Measurements from ENCODE around the gene EEPD1.

Gene EEPD1

GRCh38 chr7:36165802-36166201 lies 12.7 kb downstream of the EEPD1 start:
- H3K4me2 ChIP-seq (ENCODE audit: insufficient read depth, low read length): no peak overlapping the region
- H3K36me3 ChIP-seq (ENCODE audit: insufficient read depth, low read length): no peaks in the 10 kb centered on the region
- H2AFZ ChIP-seq (ENCODE audit: low read depth, low read length): no peak overlapping the region
- H4K20me1 ChIP-seq (ENCODE audit: insufficient read depth, low read length): no peaks in the 10 kb centered on the region
- no peaks in the 10 kb centered on the region for H3K9me3 ChIP-seq (ENCODE audit: insufficient read depth, low read length, severe bottlenecking)
- H3K79me2 ChIP-seq (ENCODE audit: insufficient read depth, low read length): no peaks in the 10 kb centered on the region
- no peak for TF ChIP-seq EZH2 (IDR thresholded peaks at IDR 0.05; ENCODE audit: borderline replicate concordance, low read depth, low read length, severe bottlenecking)
- TF ChIP-seq, protein P1, sequence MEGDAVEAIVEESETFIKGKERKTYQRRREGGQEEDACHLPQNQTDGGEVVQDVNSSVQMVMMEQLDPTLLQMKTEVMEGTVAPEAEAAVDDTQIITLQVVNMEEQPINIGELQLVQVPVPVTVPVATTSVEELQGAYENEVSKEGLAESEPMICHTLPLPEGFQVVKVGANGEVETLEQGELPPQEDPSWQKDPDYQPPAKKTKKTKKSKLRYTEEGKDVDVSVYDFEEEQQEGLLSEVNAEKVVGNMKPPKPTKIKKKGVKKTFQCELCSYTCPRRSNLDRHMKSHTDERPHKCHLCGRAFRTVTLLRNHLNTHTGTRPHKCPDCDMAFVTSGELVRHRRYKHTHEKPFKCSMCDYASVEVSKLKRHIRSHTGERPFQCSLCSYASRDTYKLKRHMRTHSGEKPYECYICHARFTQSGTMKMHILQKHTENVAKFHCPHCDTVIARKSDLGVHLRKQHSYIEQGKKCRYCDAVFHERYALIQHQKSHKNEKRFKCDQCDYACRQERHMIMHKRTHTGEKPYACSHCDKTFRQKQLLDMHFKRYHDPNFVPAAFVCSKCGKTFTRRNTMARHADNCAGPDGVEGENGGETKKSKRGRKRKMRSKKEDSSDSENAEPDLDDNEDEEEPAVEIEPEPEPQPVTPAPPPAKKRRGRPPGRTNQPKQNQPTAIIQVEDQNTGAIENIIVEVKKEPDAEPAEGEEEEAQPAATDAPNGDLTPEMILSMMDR (IDR thresholded peaks at IDR 0.05; ENCODE audit: borderline replicate concordance, extremely low read depth, low read length, poor library complexity, severe bottlenecking): no peak
- H3K4me3 ChIP-seq (ENCODE audit: low read depth in 1 of 2, low read length in 2 of 2): no peak overlapping the region
- H3K9ac ChIP-seq (ENCODE audit: low read depth, low read length): no peak overlapping the region
- ATAC-seq (ENCODE audit: insufficient read depth, low read depth) (no peak), DNase-seq (no peak)
- no peaks in the 10 kb centered on the region for H3K4me1 ChIP-seq (ENCODE audit: insufficient read depth, low read length)
- no peaks in the 10 kb centered on the region for H3K27me3 ChIP-seq (ENCODE audit: insufficient read depth, low read length, poor library complexity)
- no peak overlapping the region for H3K27ac ChIP-seq (ENCODE audit: low read length)

GRCh38 chr7:36167403-36168050 lies 14.5 kb downstream of the EEPD1 start:
- Histone ChIP-seq H3K36me3 (ENCODE audit: insufficient read depth, low read length) (no peaks in the 10 kb centered on the region), H3K4me2 (ENCODE audit: insufficient read depth, low read length) (no peak overlapping the region), H4K20me1 (ENCODE audit: insufficient read depth, low read length) (no peaks in the 10 kb centered on the region), H3K4me3 (ENCODE audit: low read depth in 1 of 2, low read length in 2 of 2) (no peak overlapping the region), H3K4me1 (ENCODE audit: insufficient read depth, low read length) (peaks cover 4% of the 10 kb centered on the region), H3K9me3 (ENCODE audit: insufficient read depth, low read length, severe bottlenecking) (no peaks in the 10 kb centered on the region), H3K27me3 (ENCODE audit: insufficient read depth, low read length, poor library complexity) (no peaks in the 10 kb centered on the region), H2AFZ (ENCODE audit: low read depth, low read length) (no peak overlapping the region), H3K79me2 (ENCODE audit: insufficient read depth, low read length) (no peaks in the 10 kb centered on the region), H3K9ac (ENCODE audit: low read depth, low read length) (no peak overlapping the region), H3K27ac (ENCODE audit: low read length) (no peak overlapping the region)
- ATAC-seq (ENCODE audit: insufficient read depth, low read depth) (no peak), DNase-seq (no peak)
- no peak for TF ChIP-seq EZH2 (IDR thresholded peaks at IDR 0.05; ENCODE audit: borderline replicate concordance, low read depth, low read length, severe bottlenecking)

DNA sequence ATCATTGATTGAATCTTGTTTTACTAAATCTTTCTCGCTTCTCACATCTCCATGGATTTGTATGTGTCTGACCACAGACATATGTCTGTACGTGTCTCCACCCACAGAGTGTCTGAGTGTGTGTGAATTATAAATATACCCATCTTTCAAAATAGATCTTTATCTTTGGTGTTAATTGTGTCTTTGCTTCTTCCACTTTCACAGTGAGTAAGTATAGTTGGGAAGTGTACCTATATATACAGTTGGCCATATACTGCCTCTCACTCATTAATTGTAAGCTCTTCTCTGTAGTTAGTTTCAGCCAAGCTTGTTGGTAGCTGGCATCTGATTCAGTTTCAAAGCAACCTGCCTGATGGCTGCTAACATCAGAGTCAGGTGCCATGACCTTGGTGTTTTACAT lies 18.4 kb downstream of the EEPD1 start:
- no peaks in the 10 kb centered on the region for H3K36me3 ChIP-seq (ENCODE audit: insufficient read depth, low read length)
- DNase-seq: no peak
- no peak for TF ChIP-seq EZH2 (IDR thresholded peaks at IDR 0.05; ENCODE audit: borderline replicate concordance, low read depth, low read length, severe bottlenecking)
- TF ChIP-seq, protein P1 (IDR thresholded peaks at IDR 0.05; ENCODE audit: borderline replicate concordance, extremely low read depth, low read length, poor library complexity, severe bottlenecking): no peak
- no peak overlapping the region for H3K9ac ChIP-seq (ENCODE audit: low read depth, low read length)
- H3K4me1 ChIP-seq (ENCODE audit: insufficient read depth, low read length): peaks cover 4% of the 10 kb centered on the region
- H3K27ac ChIP-seq (ENCODE audit: low read length): no peak overlapping the region
- H3K4me3 ChIP-seq (ENCODE audit: low read depth in 1 of 2, low read length in 2 of 2): no peak overlapping the region
- H2AFZ ChIP-seq (ENCODE audit: low read depth, low read length): no peak overlapping the region
- no peaks in the 10 kb centered on the region for H3K79me2 ChIP-seq (ENCODE audit: insufficient read depth, low read length)
- no peaks in the 10 kb centered on the region for H3K9me3 ChIP-seq (ENCODE audit: insufficient read depth, low read length, severe bottlenecking)
- no peak overlapping the region for H3K4me2 ChIP-seq (ENCODE audit: insufficient read depth, low read length)
- no peaks in the 10 kb centered on the region for H3K27me3 ChIP-seq (ENCODE audit: insufficient read depth, low read length, poor library complexity)
- no peaks in the 10 kb centered on the region for H4K20me1 ChIP-seq (ENCODE audit: insufficient read depth, low read length)
- ATAC-seq (ENCODE audit: insufficient read depth, low read depth): peak; percentile 64

GRCh38 chr7:36175886-36176285 lies 22.8 kb downstream of the EEPD1 start:
- Histone ChIP-seq H3K4me1 (ENCODE audit: insufficient read depth, low read length) (peaks cover 4% of the 10 kb centered on the region), H3K4me2 (ENCODE audit: insufficient read depth, low read length) (no peak overlapping the region), H3K79me2 (ENCODE audit: insufficient read depth, low read length) (no peaks in the 10 kb centered on the region), H2AFZ (ENCODE audit: low read depth, low read length) (no peak overlapping the region), H3K36me3 (ENCODE audit: insufficient read depth, low read length) (no peaks in the 10 kb centered on the region), H3K27me3 (ENCODE audit: insufficient read depth, low read length, poor library complexity) (no peaks in the 10 kb centered on the region), H3K4me3 (ENCODE audit: low read depth in 1 of 2, low read length in 2 of 2) (no peak overlapping the region), H4K20me1 (ENCODE audit: insufficient read depth, low read length) (peaks cover 4% of the 10 kb centered on the region; the same call in 1 of the 2 replicates), H3K27ac (ENCODE audit: low read length) (no peak overlapping the region), H3K9ac (ENCODE audit: low read depth, low read length) (no peak overlapping the region), H3K9me3 (ENCODE audit: insufficient read depth, low read length, severe bottlenecking) (no peaks in the 10 kb centered on the region)
- DNase-seq (no peak), ATAC-seq (ENCODE audit: insufficient read depth, low read depth) (no peak)
- TF ChIP-seq, protein P1 (IDR thresholded peaks at IDR 0.05; ENCODE audit: borderline replicate concordance, extremely low read depth, low read length, poor library complexity, severe bottlenecking): no peak
- no peak for TF ChIP-seq EZH2 (IDR thresholded peaks at IDR 0.05; ENCODE audit: borderline replicate concordance, low read depth, low read length, severe bottlenecking)

Data from DND-41 (cell line).